Hepatocyte (in vitro differentiated cells): ENCODE data around the gene KDM4F.

Experiments used
- CTCF ChIP-seq: fragments of 200-600 bp; sonication (generic); IDR thresholded peaks from 2 replicates; pipeline ENCODE4 v1.5.1; 2016; ENCODE audit warnings: antibody characterized with exemption, mild to moderate bottlenecking; ENCODE audit not compliant: poor library complexity
- EZH2phosphoT487 ChIP-seq: fragments of 200-600 bp; sonication (generic); IDR thresholded peaks from one replicate; pipeline ENCODE4 v1.6.1; 2018; ENCODE audit warnings: antibody characterized with exemption, mild to moderate bottlenecking, low read depth, moderate library complexity; ENCODE audit not compliant: unreplicated experiment, severe bottlenecking

- TF ChIP-seq EZH2phosphoT487 (no peak), CTCF (no peak)
These were observed 31.8 kb downstream of the KDM4F start for GRCh38 chr11:95081010-95081409.
